LNCaP clone FGC (cell line): ENCODE data around the gene NAA60.
"Not testable (repeated sequence)": the region's sequence is repeated elsewhere in the genome, so short reads cannot be mapped to it uniquely, and the experiment has no call there.

Experiments
- DNase-seq: peaks from one replicate; pipeline ENCODE4 v3.0.0-alpha.2; 2011; ENCODE audit warnings: low read depth
- H3K4me3 ChIP-seq: 2 replicates; pipeline ENCODE4 v1.5.1; 2011; ENCODE audit warnings: mild to moderate bottlenecking, low read depth, low read length, control low read depth
- TF ChIP-seq, protein P1 (sequence below): IDR thresholded peaks from 2 replicates; pipeline ENCODE4 v1.5.1; 2012; ENCODE audit warnings: mild to moderate bottlenecking; ENCODE audit not compliant: control insufficient read depth, insufficient read depth; ENCODE audit errors: extremely low read depth

Gene NAA60

DNA sequence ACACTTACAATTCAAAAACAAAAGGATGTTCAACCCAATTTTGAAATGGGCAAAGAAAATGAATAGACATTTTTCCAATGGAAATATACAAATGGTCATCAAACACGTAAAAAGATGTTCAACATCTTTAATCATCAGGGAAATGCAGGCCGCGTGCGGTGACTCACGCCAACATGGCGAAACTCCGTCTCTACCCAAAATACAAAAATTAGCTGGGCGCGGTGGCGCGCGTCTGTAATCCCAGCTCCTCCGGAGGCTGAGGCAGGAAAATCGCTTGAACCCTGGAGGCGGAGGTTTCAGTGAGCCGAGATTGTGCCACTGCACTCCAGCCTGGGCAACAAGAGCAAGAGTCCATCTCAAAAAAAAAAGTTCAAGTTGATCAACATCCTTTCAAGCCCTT, 55.5 kb downstream of the NAA60 start:
- no peak for DNase-seq
- TF ChIP-seq, protein P1, sequence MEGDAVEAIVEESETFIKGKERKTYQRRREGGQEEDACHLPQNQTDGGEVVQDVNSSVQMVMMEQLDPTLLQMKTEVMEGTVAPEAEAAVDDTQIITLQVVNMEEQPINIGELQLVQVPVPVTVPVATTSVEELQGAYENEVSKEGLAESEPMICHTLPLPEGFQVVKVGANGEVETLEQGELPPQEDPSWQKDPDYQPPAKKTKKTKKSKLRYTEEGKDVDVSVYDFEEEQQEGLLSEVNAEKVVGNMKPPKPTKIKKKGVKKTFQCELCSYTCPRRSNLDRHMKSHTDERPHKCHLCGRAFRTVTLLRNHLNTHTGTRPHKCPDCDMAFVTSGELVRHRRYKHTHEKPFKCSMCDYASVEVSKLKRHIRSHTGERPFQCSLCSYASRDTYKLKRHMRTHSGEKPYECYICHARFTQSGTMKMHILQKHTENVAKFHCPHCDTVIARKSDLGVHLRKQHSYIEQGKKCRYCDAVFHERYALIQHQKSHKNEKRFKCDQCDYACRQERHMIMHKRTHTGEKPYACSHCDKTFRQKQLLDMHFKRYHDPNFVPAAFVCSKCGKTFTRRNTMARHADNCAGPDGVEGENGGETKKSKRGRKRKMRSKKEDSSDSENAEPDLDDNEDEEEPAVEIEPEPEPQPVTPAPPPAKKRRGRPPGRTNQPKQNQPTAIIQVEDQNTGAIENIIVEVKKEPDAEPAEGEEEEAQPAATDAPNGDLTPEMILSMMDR: no peak
- H3K4me3 ChIP-seq: no peak overlapping the region

DNA sequence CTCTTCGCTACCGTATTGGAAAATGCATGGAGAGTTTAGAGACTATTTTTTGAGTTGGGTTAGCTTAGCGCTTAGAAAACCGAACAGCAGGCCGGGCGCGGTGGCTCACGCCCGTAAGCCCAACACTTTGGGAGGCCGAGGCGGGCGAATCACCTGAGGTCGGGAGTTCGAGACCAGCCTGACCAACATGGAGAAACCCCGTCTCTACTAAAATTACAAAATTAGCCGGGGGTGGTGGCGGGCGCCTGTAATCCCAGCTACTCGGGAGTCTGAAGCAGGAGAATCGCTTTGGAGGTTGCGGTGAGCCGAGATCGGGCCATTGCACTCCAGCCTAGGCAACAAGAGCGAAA, 57.9 kb downstream of the NAA60 start:
- DNase-seq: not testable (repeated sequence)
- peak overlapping the region; percentile 70 for H3K4me3 ChIP-seq

DNA sequence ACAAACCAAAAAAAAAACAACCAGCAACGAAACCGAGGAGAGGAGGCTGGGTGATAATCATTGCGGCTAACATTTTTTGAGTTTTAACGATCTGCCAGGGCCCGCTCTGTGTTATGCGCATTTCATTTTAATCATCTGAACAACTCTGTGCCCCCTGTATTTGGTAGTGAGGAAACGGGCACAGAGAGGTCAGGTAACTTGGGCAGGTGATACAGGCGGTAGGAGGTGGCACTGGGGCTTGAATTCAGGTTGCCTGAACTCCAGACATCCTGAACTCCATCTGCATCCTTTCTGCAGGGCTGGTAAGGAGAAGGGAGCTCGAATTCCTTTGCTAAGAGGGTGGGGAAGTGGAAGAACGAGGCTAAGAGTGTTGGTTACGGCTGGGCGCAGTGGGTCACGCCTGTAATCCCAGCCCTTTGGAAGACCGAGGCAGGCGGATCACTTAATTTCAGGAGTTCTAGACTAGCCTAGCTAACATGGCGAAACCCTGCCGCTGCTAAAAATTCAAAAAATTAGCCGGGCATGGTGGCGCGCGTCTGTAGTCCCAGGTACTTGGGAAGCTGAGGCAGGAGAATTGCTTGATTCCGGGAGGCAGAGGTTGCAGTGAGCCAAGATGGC, 58.4 kb downstream of the NAA60 start:
- peak overlapping the region; percentile 70 for H3K4me3 ChIP-seq
- TF ChIP-seq, protein P1: no peak
- DNase-seq: no peak

DNA sequence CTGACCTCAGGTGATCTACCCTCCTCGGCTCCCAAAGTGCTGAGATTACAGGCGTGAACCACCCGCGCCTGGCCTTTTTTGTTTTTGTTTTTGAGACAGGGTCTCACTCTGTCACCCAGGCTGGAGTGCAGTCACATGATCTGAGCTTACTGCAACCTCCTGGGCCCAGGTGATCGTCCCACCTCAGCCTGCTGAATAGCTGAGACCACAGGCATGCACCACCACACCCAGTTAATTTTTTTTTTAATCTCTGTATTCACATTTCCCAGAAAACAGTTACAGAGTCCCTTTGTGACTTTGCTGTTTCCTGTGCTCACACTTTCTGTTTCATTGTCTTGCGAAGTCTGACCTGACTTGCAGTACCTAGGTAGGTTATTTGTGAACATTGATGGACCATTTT, 60.0 kb downstream of the NAA60 start:
- no peak for DNase-seq
- TF ChIP-seq, protein P1: no peak
- no peak overlapping the region for H3K4me3 ChIP-seq

DNA sequence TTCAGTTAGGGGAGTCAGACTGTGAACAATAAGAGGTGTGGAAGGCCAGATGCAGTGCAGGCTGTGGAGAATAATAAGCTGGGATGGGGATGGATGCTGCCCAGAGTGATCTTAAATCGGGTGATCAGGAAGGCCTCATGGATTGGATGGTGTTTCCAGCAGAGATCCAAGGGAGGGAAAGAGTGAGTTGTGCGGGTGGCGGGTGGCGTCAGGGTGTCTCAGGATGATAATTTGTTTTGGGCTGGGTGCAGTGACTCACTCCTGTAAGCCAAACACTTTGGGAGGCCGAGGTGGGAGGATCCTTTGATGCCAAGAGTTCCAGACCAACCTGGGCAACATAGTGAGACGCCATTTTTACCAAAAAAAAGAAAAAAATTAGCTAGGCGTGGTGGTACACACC, 65.3 kb downstream of the NAA60 start:
- no peak for DNase-seq
- TF ChIP-seq, protein P1: no peak

DNA sequence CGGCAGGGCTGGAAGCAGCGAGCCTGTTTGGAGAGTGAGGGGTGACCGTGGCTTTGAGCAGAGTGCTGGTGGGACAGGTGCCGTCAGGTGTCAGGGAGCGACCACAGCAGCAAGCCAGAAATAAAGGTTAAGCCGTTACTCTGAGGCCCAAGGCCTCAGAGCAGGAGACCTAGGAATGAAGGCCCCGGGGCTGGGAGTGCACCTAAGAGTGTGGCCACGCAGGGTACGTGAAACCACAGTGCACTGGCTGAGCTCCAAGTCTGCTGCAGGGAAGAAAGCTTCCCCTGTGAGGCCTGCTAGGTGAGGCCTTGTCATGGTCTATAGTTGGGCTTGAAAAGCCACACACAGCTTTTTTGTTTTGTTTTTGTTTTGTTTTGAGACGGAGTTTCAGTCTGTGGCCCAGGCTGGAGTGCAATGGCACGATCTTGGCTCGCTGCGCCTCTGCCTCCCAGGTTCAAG, 66.0 kb downstream of the NAA60 start:
- TF ChIP-seq, protein P1: no peak
- no peak overlapping the region for H3K4me3 ChIP-seq
- no peak for DNase-seq

More for the DNA sequence above, 65.3 kb downstream of the NAA60 start:
- H3K4me3 ChIP-seq: no peak overlapping the region

DNA sequence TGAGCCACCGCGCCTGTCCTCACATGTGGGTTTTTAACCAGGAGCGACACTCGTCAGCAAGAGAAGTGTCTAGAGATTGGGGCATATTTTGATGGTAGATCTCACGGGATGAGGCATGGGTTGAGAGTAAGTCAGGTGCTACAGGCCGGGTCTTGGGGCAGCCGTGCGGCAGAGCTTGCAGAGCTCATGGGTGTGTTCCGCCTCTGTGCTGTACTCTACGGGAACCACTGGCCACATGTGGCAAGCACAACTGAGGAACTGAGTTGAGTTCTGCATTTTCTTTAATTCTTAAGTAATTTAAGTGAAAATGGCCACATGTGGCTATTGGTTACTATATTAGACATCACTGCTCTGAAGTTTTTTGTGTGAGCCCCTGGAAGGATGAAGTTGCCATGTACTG, 66.9 kb downstream of the NAA60 start:
- no peak overlapping the region for H3K4me3 ChIP-seq
- DNase-seq: no peak
- TF ChIP-seq, protein P1: no peak
